NCI-H345 (cell line): ENCODE measurements around the gene CD81.
"Not testable (repeated sequence)": the region's sequence is repeated elsewhere in the genome, so short reads cannot be mapped to it uniquely, and the experiment has no call there.

ENCODE experiments used
- DNase-seq: peaks from one replicate; lab custom pipeline; 2025; lab: John Stamatoyannopoulos, UW

CD81 gene

GRCh38 chr11:2357246-2357645, 19.9 kb upstream of the CD81 start:
- no peak for DNase-seq

GRCh38 chr11:2357651-2358050, 19.5 kb upstream of the CD81 start:
- not testable (repeated sequence) for DNase-seq

- no peak for DNase-seq
Measured at GRCh38 chr11:2358754-2359442, 18.2 kb upstream of the CD81 start.

- DNase-seq = no peak
Measured at GRCh38 chr11:2359557-2359956, 17.6 kb upstream of the CD81 start.

GRCh38 chr11:2360081-2360642, 16.9 kb upstream of the CD81 start:
- no peak for DNase-seq

GRCh38 chr11:2361565-2361964, 15.5 kb upstream of the CD81 start:
- no peak for DNase-seq

- DNase-seq = no peak
Measured at GRCh38 chr11:2362414-2362813, 14.7 kb upstream of the CD81 start.

- no peak for DNase-seq
Measured at GRCh38 chr11:2363130-2363529, 14.0 kb upstream of the CD81 start.

GRCh38 chr11:2363577-2364370, 13.3 kb upstream of the CD81 start:
- no peak for DNase-seq

GRCh38 chr11:2364386-2364785, 12.7 kb upstream of the CD81 start:
- not testable (repeated sequence) for DNase-seq

GRCh38 chr11:2365571-2366210, 11.4 kb upstream of the CD81 start:
- no peak for DNase-seq

- DNase-seq = no peak
Measured at GRCh38 chr11:2366276-2366675, 10.8 kb upstream of the CD81 start.

GRCh38 chr11:2366733-2367132, 10.4 kb upstream of the CD81 start:
- no peak for DNase-seq

GRCh38 chr11:2367266-2368160, 9.6 kb upstream of the CD81 start:
- no peak for DNase-seq

GRCh38 chr11:2368178-2368850, 8.8 kb upstream of the CD81 start:
- no peak for DNase-seq

- DNase-seq = no peak
Measured at GRCh38 chr11:2368851-2369180, 8.3 kb upstream of the CD81 start.

GRCh38 chr11:2369320-2369719, 7.8 kb upstream of the CD81 start:
- no peak for DNase-seq

- DNase-seq = no peak
Measured at GRCh38 chr11:2369896-2370295, 7.2 kb upstream of the CD81 start.

GRCh38 chr11:2374456-2375201, 2.5 kb upstream of the CD81 start:
- DNase-seq = no peak

- DNase-seq = no peak
Measured at GRCh38 chr11:2375341-2375853, 1.7 kb upstream of the CD81 start.
